Measurements from ENCODE around the gene FASLG.
"Not testable (repeated sequence)": the region's sequence is repeated elsewhere in the genome, so short reads cannot be mapped to it uniquely, and the experiment has no call there.

The FASLG gene

DNA sequence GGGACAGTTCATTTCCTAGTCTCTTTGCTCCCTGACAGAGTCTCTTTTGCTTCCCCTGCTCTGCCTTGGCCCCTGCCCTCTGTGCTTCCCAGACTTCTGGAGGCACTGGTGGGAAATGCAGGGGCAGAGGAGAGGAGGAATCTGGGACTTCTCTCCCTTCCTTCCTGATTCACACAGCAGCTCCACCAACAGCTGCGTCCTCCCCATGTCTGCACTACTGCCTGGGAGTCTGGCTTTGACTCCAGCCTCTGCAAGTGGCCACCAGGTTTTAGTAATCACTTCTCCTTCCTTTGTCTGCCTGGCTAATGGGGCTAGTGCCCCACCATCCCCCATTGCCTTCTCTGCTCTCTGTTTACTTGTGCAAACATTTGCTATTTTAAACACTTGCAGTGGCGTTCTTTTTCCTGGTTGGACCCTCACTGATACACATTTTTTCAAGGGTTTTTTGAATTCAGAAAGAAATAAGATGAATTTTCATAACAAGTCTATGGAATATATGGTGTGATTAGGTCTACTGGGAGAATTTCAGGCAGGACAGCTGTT lies 21.9 kb downstream of the FASLG start:
- DNase-seq: no peak

DNA sequence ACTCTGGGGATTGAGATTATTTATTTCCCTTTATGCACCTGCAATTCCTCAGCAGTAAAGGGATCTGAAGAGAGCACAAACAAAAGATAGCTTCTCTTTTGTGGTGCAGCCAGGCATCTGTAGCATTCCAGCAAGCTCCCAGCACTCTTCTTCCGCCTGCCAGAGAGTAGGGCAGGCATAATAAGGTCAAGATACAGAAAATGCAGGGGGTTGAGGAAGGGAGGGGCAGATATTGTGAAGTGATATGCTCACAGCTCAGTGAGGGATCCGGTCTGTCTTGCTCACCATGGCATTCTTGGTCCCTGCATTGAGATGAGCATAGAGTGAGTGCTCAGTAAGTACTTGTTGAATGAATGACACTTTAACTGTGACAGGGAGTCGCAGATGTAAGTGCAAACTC lies 23.9 kb downstream of the FASLG start:
- DNase-seq: no peak

DNA sequence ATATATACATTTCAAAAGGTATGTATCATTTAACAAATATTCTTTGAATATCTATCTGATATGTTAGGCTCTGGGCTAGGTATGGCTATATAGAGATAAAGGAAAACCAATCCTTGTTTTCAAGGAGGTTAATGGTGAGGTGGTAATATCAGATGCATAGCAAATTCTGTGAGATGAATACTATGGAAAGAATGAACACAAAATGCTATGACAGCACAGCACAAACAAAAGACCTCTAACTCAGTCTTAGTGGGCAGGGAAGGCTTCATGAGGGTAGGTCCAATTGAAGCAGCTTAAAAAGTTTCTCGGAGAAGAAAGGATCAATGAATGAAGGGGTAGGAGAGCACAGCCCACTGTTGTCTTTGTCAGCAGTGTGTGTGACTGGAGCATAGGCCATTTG lies 27.2 kb downstream of the FASLG start:
- DNase-seq: no peak

DNA sequence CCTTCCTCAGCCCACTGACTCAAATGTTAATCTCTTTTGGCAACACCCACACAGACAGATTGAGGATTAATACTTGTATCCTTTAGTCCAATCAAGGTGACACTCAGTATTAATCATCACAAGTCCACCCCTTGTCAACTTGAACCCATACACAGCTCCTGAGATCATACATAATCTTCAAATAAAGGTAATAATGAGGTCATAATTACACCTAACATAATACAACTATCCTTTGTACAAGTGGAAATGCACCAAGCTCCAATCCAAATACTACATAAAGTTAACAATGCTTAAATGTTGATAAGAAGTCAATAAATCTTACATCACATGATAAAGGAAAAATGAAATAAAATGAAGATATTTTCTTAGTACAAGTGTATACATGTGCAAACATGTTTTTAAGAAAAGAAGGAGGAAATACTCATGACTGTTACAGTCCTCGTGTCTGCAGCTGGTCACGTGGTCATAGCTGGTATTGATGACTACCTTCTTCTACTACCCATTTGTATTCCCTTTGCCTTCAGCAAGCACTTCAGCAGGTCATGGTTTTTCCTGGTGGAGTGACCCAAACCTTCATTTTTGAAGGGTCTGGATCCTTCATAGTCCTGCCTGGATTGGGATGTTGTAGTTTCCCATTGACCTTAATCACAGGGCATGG lies 29.7 kb downstream of the FASLG start:
- not testable (repeated sequence) for DNase-seq

DNA sequence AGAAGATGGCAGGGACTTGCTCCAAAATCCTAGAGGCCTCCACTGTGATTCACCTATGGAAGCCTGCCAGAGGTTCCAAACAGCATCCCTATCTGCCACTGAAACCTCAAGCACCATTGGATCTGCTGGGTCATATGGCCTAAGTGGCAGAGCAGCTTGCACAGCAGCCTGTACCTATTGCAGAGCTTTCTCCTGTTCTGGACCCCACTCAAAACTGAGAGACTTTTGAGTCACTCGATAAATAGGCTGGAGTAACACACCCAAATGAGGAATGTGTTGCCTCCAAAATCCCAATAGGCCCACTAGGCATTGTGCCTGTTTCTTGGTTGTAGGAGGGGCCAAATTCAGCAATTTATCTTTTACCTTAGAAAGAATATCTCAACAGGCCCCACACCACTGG lies 32.0 kb downstream of the FASLG start:
- DNase-seq: not testable (repeated sequence)

DNA sequence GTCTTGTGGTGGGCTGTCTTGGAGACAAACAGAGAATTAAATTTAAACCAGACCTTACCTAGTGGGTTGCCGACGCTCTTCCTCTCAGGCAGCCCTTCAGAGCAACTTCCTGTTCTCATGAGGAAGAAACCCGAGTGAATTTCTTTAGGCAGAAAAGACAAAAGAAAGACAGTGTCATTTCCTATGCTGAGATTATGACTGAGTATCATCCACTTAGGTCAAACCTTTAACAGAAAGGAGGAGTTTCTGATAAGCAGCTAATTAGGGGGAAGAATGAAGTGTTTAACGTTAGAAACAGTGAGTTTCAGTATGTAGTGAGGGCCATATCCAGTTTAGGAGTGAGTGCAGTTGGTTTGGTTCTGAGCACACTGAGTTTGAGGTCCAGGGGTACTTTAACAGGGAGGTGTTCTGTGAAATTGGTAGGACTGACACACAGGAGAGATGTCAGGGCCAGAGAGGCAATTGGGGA lies 38.7 kb downstream of the FASLG start:
- DNase-seq: no peak

DNA sequence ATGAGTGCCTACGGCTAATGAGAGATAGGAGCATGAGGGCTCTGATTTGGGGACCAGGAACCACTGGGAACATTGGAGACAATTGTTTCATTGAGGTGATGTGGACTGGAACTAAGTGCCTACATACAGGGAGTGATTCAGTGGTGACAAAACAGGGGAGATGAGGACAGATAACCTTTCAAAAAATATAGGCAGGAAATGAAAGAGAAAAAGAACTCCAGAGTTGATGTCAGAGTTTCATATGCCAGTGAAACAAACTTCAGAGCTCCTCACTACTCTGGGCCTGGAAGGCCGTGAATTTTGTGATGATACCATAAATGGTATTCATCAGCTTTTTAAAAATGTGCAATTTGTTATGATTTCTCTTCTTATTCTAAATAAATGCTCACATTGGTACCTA lies 39.3 kb downstream of the FASLG start:
- no peak for DNase-seq

DNA sequence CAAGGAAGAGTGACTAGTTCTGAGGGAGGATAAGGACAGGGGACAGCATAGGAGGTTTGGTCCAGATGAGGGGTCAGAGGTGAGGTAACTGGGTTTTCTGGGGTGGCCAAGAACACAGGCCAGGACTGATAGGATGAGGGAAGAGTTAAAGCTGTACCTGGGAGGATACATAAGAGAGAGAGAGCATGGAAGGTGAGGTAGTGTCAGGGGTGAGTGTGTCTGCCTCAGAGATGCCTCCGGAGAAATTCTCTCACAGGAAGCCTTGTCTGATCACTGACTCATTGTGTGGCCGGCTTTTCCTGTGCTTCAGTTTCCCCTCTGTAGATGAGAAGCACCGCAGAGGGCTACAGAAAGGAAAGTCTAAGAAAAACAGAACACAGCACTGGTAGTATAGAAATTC lies 40.2 kb downstream of the FASLG start:
- DNase-seq: no peak

DNA sequence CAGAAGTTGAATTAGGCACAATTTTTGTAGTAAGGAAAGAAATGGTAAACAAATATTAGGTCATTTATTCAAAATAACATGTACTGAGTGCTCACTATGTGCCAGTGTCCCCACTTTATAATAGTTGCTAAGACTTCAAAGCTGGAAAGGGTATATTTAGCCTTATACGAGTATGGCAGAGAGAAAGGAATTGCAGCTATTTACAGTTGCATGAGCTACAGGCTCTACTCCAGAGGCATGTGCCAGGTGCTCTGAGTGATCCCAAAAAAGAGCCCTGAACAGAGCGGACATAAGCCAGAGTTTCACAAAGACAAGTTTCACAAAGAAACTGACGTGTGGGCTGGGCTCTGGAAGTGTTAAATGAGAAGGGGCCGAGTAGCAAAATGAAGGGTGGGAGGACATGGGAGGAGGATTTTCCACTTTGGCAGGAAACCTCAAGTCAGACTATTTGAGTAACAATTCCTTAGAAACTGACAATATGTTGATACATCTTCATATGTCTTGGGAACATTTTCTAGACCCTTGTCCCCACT lies 40.9 kb downstream of the FASLG start:
- DNase-seq: no peak

DNA sequence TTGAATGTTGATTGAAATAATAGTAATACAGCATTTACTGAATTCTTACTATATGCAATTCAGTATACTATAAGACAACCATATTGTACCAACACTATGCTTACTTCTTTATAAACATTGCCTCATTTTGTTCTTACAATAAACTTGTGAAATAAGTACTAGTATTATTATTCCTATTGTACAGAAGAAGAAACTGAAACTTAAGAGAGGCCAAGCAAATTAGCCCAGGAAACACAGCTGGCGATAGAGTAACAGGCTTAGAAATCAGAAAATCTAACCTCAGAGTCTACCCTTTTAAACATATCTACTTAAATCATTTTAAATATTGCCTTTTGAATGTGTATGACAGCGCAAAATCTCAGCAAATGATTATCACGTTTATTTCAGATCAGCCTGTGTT lies 41.7 kb downstream of the FASLG start:
- DNase-seq: no peak

DNA sequence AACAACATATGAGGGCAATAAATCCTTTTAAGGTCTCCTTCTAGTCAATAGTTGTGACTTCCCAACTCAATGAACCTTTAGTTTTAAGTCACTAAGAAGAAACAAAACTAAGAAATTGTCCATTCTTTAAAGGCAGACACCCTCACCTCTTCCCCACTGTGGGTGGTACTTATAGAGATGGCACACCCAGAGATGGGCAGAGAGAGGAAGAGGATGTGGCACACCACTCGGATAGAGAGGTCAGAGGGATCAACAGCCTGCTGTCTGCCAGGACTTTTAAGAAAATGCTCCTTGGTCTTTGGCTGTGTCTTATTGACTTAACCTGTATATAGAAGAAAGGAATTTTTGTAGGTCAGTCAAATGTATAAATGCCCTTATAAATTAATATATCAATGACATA lies 45.1 kb downstream of the FASLG start:
- no peak for DNase-seq

DNA sequence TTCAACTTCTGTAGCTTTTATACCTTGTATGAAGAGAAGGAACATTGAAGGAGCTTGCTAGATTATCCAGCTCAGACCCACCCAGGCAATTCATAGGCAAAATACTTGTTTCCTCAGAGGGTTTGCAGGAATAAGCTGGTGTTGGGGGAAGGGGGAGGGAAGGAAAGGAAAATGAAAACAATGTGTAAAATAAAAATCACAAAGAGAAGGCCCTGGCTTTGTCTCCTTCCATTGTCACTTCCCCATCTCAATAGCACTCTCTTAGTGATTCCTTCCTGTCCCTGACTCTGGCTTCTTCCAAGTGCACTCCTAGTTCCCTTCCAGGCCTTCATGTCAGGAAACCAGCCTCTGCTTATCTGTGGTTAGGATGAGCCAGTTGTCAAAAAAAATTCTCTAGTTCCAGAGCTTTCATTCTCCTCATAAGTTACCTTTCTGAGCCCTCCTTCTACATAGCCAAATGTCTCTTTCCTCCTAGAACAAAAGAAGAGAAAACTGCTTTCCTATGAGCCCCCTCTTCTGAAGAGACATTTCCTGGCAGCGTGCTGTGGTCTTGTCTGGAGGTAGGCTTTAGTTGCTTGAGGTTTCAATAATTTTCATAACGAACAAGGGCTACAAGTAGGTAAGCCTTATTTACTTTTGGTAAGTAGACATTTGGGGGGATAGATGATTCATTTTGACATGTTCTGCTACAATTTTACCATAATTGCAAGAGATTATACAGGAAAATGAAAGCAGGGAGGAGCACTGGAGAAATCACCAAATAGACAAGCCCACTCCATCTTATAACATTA lies 45.7 kb downstream of the FASLG start:
- DNase-seq: no peak

DNA sequence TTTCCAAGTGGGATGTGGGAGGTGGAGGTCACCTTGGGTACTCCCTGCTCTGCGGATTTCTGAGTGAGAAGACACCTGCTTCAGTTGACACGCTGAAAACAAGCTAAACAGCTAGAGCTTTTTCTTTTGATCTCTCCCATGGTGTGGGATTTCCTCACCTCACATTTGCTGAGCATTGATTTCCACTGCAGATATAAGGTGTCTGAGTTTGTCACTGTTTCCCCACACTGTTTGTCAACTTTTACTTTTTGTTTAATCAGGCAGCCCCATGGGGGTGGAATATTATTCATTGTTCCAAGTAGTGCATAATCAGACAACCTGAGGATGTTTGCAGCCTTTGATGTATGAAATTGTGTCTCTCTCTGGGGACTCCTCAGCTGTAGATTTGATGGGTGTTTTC lies 49.5 kb downstream of the FASLG start:
- DNase-seq: no peak

DNA sequence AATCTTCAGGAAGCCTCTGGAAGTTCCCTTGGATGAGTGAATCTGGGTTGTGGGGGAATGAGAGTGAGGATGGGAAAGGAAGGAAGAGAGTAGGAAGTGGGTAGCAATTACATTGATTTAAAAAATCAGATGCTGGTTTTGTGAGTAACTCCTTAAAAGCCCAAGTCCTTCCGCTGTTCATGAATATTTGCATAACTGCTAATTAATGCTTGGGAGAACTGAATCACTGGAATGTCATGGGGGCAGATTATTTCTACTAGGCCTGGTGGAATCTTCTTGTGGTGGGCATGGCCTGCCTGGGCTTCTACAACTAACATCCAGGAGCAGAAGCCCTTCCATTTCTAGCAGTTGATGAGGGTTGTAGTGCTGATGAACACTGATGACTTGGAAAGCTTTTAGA lies 52.7 kb downstream of the FASLG start:
- no peak for DNase-seq

DNA sequence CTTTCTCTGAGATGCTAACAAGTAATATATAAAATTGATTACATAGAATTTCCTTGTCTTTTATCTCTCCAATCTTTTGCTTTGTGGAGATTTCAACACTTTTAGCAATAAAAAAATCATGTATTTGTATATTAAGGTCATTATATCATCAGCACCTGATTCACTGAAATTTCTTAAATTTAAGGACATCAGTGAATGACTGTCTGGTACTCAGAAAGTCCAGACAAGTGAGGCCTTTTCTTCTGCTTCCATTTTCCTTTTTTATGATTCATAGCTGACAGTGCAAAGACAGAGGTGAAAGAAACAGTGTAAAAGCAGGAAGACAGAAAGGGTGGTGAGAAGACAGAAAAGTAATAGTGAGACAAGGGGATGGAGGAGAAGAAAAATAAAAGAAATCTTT lies 54.6 kb downstream of the FASLG start:
- no peak for DNase-seq
